ENCODE results near the gene CNTN4. TPM values are rescaled to one million over a fixed set of nuclear protein-coding genes. Genes with fewer than 3 reads are reported as not detected.

Gene CNTN4
- total RNA-seq, 1 donor from 2014 or later = 23.0 TPM

GRCh38 chr3:3087279-3087678, 988.6 kb downstream of the CNTN4 start:
- no peak overlapping the region for H3K4me3 Mint-ChIP-seq (ENCODE audit: unreplicated experiment)

GRCh38 chr3:3087716-3088465, 989.2 kb downstream of the CNTN4 start:
- TF ChIP-seq, protein P1, sequence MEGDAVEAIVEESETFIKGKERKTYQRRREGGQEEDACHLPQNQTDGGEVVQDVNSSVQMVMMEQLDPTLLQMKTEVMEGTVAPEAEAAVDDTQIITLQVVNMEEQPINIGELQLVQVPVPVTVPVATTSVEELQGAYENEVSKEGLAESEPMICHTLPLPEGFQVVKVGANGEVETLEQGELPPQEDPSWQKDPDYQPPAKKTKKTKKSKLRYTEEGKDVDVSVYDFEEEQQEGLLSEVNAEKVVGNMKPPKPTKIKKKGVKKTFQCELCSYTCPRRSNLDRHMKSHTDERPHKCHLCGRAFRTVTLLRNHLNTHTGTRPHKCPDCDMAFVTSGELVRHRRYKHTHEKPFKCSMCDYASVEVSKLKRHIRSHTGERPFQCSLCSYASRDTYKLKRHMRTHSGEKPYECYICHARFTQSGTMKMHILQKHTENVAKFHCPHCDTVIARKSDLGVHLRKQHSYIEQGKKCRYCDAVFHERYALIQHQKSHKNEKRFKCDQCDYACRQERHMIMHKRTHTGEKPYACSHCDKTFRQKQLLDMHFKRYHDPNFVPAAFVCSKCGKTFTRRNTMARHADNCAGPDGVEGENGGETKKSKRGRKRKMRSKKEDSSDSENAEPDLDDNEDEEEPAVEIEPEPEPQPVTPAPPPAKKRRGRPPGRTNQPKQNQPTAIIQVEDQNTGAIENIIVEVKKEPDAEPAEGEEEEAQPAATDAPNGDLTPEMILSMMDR (IDR thresholded peaks at IDR 0.05; ENCODE audit: partially characterized antibody, unreplicated experiment) = no peak
- Mint-ChIP-seq H3K4me1 (ENCODE audit: low read depth, unreplicated experiment) (peaks cover 4% of the 10 kb centered on the region), H3K9me3 (ENCODE audit: unreplicated experiment) (no peaks in the 10 kb centered on the region), H3K36me3 (ENCODE audit: unreplicated experiment) (no peaks in the 10 kb centered on the region), H3K27ac (ENCODE audit: unreplicated experiment) (no peak overlapping the region), H3K27me3 (ENCODE audit: unreplicated experiment) (no peaks in the 10 kb centered on the region), H3K4me3 (ENCODE audit: unreplicated experiment) (no peak overlapping the region)
- no peak for DNase-seq

More at GRCh38 chr3:3087279-3087678, 988.6 kb downstream of the CNTN4 start:
- H3K27me3 Mint-ChIP-seq (ENCODE audit: unreplicated experiment) = no peaks in the 10 kb centered on the region
- peaks cover 1% of the 10 kb centered on the region for H3K9me3 Mint-ChIP-seq (ENCODE audit: unreplicated experiment)
- H3K36me3 Mint-ChIP-seq (ENCODE audit: unreplicated experiment) = no peaks in the 10 kb centered on the region
- DNase-seq = no peak
- H3K27ac Mint-ChIP-seq (ENCODE audit: unreplicated experiment) = no peak overlapping the region
- H3K4me1 Mint-ChIP-seq (ENCODE audit: low read depth, unreplicated experiment) = peaks cover 10% of the 10 kb centered on the region
- TF ChIP-seq, protein P1 (IDR thresholded peaks at IDR 0.05; ENCODE audit: partially characterized antibody, unreplicated experiment) = no peak

DNA sequence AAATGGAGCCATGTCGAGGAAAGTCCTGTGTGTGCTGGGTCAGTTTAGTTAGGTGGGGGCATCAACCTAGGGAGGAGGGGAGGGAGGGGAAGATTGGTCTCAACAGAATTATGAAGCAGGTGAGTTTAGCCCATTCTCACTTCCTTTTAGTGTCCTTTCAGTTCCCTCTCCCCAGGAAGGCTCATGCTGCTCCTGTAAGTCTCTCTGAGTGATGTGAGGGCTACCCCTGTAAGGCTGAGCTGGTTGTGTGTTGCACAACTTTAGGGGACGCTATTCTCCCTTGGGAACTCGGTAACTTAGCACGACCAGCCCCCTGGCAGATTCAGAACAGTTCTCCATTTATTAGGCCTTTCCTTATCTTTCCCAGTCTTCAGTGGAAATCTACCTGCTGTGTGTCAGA, 990.4 kb downstream of the CNTN4 start:
- no peak overlapping the region for H3K27ac Mint-ChIP-seq (ENCODE audit: unreplicated experiment)
- H3K36me3 Mint-ChIP-seq (ENCODE audit: unreplicated experiment) = no peaks in the 10 kb centered on the region
- no peaks in the 10 kb centered on the region for H3K9me3 Mint-ChIP-seq (ENCODE audit: unreplicated experiment)
- H3K4me3 Mint-ChIP-seq (ENCODE audit: unreplicated experiment) = no peak overlapping the region
- H3K4me1 Mint-ChIP-seq (ENCODE audit: low read depth, unreplicated experiment) = no peaks in the 10 kb centered on the region
- TF ChIP-seq, protein P1 (IDR thresholded peaks at IDR 0.05; ENCODE audit: partially characterized antibody, unreplicated experiment) = no peak
- DNase-seq = no peak
- H3K27me3 Mint-ChIP-seq (ENCODE audit: unreplicated experiment) = no peaks in the 10 kb centered on the region

DNA sequence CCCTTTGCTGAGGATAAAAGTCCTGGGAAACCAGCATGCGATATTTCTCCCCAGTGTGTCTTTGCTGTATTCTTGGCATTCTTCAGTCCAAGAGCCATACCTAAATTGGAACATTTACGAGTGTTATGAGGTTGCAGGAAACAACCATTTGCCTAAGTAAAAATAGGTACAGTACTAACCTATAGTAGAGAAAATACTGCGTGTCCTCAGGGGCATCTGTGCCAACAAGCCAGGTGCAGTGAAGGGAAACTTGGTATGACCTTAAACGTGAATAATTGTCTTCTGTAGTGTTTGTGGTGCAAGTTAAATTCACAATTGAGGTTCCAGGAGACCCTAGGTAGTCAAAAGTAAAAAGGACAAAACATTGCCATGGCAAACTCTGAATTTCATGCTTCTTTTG, 999.3 kb downstream of the CNTN4 start:
- no peaks in the 10 kb centered on the region for H3K36me3 Mint-ChIP-seq (ENCODE audit: unreplicated experiment)
- H3K4me1 Mint-ChIP-seq (ENCODE audit: low read depth, unreplicated experiment) = no peaks in the 10 kb centered on the region
- H3K4me3 Mint-ChIP-seq (ENCODE audit: unreplicated experiment) = no peak overlapping the region
- TF ChIP-seq, protein P1 (IDR thresholded peaks at IDR 0.05; ENCODE audit: partially characterized antibody, unreplicated experiment) = no peak
- H3K27me3 Mint-ChIP-seq (ENCODE audit: unreplicated experiment) = peaks cover 1% of the 10 kb centered on the region
- no peak overlapping the region for H3K27ac Mint-ChIP-seq (ENCODE audit: unreplicated experiment)
- no peak for DNase-seq
- H3K9me3 Mint-ChIP-seq (ENCODE audit: unreplicated experiment) = no peaks in the 10 kb centered on the region

- Mint-ChIP-seq H3K27ac (ENCODE audit: unreplicated experiment) (no peak overlapping the region), H3K9me3 (ENCODE audit: unreplicated experiment) (no peaks in the 10 kb centered on the region), H3K4me1 (ENCODE audit: low read depth, unreplicated experiment) (no peaks in the 10 kb centered on the region), H3K36me3 (ENCODE audit: unreplicated experiment) (no peaks in the 10 kb centered on the region), H3K4me3 (ENCODE audit: unreplicated experiment) (no peak overlapping the region), H3K27me3 (ENCODE audit: unreplicated experiment) (no peaks in the 10 kb centered on the region)
- no peak for DNase-seq
- TF ChIP-seq, protein P1 (IDR thresholded peaks at IDR 0.05; ENCODE audit: partially characterized antibody, unreplicated experiment) = no peak
Measured at GRCh38 chr3:3101660-3102458, 1003.2 kb downstream of the CNTN4 start.
